Activated CD8-positive, alpha-beta T cell treated with anti-CD3 and anti-CD28 coated beads, Interleukin-2, amount 10 ng/mL, durations not matched to agents 7 days and 5 days (primary cell): ENCODE results near the gene HSPB6. TPM values are rescaled to one million over a fixed set of nuclear protein-coding genes. Genes with fewer than 3 reads are reported as not detected.

Experiments used
- ATAC-seq: fragments of 150-1000 bp; cut with Tn5 transposase; one replicate; pipeline ENCODE4 v1.10.0; 2021; ENCODE audit warnings: moderate library complexity
- CTCF ChIA-PET: fragments of 350-600 bp; sonication (Branson Sonifier 250); formaldehyde crosslinking; loops from one replicate; lab custom pipeline; 2021; ENCODE audit warnings: antibody characterized with exemption; lab: Charles Lee
- POLR2A ChIA-PET: fragments of 350-600 bp; sonication (Branson Sonifier 250); formaldehyde crosslinking; loops from one replicate; lab custom pipeline; 2021; ENCODE audit warnings: antibody characterized with exemption; lab: Charles Lee
- DNase-seq: peaks from one replicate; pipeline ENCODE4 v3.0.0-alpha.2; 2020
- H3K27ac Mint-ChIP-seq: one replicate; pipeline ENCODE4 v1.8.0; 2021; ENCODE audit warnings: mild to moderate bottlenecking, mixed read lengths
- H3K27me3 Mint-ChIP-seq: one replicate; pipeline ENCODE4 v1.8.0; 2021; ENCODE audit warnings: low read depth, mixed read lengths
- H3K36me3 Mint-ChIP-seq: one replicate; pipeline ENCODE4 v1.8.0; 2021; ENCODE audit warnings: low read depth, mixed read lengths
- H3K4me1 Mint-ChIP-seq: one replicate; pipeline ENCODE4 v1.8.0; 2021; ENCODE audit warnings: low read depth, mixed read lengths
- H3K4me3 Mint-ChIP-seq: one replicate; pipeline ENCODE4 v1.8.0; 2021; ENCODE audit warnings: mild to moderate bottlenecking, mixed read lengths
- H3K9me3 Mint-ChIP-seq: one replicate; pipeline ENCODE4 v1.8.0; 2022; ENCODE audit warnings: mixed read lengths; ENCODE audit not compliant: insufficient read depth
- total RNA-seq, 2 experiments: library from RNA; stranded (reverse); gene quantifications; one replicate each; pipeline ENCODE4 v1.2.3, GENCODE V29; 2021

HSPB6 gene
- total RNA-seq, 2 experiments from 2014 or later = 0.65 TPM; not detected in 1

DNA sequence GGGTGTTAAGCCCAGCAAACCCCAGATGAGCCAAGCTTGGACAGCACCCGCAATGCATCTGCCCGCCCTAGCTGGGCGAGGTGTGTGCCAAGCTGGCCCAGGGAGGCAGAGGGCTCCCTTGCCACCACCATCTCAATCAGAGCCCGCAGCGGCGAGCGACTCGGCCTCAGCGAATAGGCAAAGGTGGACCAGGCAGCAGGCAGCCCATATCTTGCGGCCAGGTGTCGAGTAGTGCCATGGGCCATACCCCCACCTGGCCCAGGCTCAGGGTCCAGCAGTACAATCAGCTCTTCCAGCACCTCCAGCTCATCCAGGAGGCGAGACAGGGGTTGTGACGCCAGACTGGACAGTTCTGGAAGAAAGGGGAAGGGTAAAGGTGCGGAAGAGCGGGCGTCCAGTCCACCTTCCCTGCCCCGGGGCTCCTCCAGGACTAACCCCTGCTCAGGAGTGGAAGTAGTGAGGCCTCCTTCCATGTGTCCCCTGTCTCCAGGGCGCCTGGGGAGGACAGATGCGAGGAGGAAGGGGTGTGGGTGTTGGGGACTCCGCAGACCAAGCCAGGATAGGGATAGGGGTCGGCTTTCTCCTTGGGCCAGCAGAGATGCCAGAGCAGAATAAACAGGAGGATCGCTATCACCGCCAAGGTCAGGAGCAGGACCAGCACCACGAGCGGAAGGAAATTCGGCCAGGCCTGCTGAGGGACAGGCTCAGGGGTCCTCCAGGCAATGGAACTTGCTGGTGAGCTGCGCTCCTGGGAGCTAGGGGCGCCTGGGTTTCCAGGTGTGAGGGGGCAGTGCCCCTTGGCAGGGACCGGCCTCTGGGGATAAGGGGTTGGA, 17.3 kb downstream of the HSPB6 start:
- H3K4me1 Mint-ChIP-seq = peaks cover 46% of the 10 kb centered on the region
- peak overlapping the region; percentile 90 for H3K4me3 Mint-ChIP-seq
- peaks cover 47% of the 10 kb centered on the region for H3K36me3 Mint-ChIP-seq
- no peaks in the 10 kb centered on the region for H3K27me3 Mint-ChIP-seq
- CTCF ChIA-PET = interaction anchor here (0.9 to 1.7 kb wide), 7 partner anchors 11 to 191 kb away, joined by 3 to 10 read pairs (median 7); no protein-coding TSS in a partner anchor
- DNase-seq (no peak), ATAC-seq (no peak)
- no peak overlapping the region for H3K27ac Mint-ChIP-seq
- POLR2A ChIA-PET = interaction anchor here (1.2 to 4.3 kb wide), 5 partner anchors 11 to 27 kb away, joined by 3 to 14 read pairs (median 5); partner anchors contain the start of gene KMT2B
- H3K9me3 Mint-ChIP-seq = no peaks in the 10 kb centered on the region

DNA sequence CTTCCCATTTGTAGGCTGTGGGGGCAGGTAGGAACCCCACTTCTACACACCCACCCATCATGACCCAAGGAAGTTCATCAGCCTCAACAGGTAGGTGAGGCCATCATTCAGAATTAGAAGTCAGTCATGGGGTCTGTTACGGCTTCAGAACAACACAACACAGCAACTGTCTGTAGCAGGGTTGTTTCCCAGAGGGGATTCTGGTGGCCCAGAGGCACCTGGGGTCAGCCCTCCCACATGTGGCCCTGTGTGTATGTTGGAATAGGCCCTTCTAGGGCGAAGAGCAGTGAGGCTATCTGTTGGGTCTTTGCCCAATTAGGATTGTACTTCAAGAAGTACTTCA, 18.0 kb downstream of the HSPB6 start:
- peak overlapping the region; percentile 46 for H3K27ac Mint-ChIP-seq
- H3K9me3 Mint-ChIP-seq = no peaks in the 10 kb centered on the region
- ChIA-PET POLR2A (no interaction called here), CTCF (interaction anchor here (2.4 kb wide), 1 partner anchor 43 kb away, joined by 18 read pairs; no protein-coding TSS in a partner anchor)
- H3K27me3 Mint-ChIP-seq = no peaks in the 10 kb centered on the region
- H3K4me1 Mint-ChIP-seq = peaks cover 40% of the 10 kb centered on the region
- peak overlapping the region; percentile 25 for H3K4me3 Mint-ChIP-seq
- DNase-seq (no peak), ATAC-seq (no peak)
- peaks cover 53% of the 10 kb centered on the region for H3K36me3 Mint-ChIP-seq

DNA sequence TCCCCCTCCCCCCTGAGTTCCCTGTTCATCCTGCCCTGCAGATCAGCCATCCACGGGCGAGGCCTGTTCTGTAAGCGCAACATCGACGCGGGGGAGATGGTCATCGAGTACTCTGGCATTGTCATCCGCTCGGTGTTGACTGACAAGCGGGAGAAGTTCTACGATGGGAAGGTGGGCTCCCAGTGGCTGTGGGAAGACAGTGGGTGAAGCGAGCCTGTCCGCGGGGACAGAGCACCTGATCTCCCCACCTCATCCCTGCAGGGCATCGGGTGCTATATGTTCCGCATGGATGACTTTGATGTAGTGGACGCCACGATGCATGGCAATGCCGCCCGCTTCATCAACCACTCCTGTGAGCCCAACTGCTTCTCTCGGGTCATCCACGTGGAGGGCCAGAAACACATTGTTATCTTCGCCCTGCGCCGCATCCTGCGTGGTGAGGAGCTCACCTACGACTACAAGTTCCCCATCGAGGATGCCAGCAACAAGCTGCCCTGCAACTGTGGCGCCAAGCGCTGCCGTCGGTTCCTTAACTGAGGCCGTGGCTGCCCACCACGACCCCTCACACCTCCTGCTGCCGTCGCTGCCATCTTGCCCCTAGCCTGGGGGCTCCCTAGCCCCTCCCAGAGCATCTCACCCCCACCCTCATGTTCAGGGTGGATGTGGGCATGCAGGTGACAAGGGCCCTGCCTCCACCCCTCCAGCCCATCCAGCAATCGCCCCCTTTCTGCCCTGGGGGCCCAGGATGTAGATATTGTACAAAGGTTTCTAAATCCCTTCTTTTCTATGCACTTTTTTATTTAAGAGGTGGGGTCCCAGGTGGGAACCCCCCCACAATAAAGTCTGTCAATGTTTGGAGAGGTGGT, 18.6 kb downstream of the HSPB6 start:
- Mint-ChIP-seq H3K4me3 (no peak overlapping the region), H3K9me3 (no peaks in the 10 kb centered on the region), H3K36me3 (peaks cover 53% of the 10 kb centered on the region), H3K27ac (peak overlapping the region; percentile 46), H3K27me3 (no peaks in the 10 kb centered on the region), H3K4me1 (peaks cover 34% of the 10 kb centered on the region)
- no peak for ATAC-seq
- CTCF ChIA-PET = interaction anchor here (0.8 to 2.4 kb wide), 4 partner anchors 19 to 81 kb away, joined by 3 to 18 read pairs (median 6); no protein-coding TSS in a partner anchor
- POLR2A ChIA-PET = interaction anchor here (1.1 to 1.7 kb wide), 3 partner anchors 11 to 36 kb away, joined by 3 to 7 read pairs (median 4); no protein-coding TSS in a partner anchor
- no peak for DNase-seq

DNA sequence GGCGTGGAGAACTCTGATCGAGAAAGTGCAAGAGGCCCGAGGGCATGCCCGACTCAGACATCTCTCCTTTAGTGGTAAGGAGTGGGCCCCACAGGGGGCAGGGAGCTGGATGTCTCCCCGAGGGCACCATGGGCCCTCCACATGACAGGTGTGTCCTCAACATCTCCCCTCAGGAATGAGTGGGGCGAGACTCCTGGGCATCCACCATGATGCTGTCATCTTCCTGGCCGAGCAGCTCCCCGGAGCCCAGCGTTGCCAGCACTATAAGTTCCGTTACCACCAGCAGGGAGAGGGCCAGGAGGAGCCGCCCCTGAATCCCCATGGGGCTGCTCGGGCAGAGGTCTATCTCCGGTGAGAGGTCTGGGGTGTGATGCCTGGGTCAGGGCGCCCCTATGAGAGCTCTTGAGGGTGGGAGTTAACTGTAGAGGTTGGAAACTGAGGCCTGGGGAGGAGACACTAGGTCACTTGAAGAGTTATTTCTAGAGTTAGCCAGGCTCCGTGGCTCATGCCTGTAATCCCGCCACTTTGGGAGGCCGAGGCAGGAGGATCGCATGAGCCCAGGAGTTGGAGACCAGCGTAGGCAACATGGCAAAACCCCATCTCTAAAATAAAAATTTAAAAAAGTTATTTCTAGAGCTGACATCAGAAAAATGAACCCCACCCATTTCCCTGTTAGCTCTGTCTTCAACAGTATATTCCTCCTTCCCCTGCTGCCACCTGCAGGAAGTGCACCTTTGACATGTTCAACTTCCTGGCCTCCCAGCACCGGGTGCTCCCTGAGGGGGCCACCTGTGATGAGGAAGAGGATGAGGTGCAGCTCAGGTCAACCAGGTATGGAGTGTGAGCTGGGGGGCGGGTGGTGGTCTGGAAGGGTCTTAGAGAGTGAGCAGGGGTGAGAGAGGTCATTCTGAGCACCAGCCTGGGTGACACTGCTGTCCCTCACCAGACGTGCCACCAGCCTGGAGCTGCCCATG, 19.6 kb downstream of the HSPB6 start:
- Mint-ChIP-seq H3K27ac (peak overlapping the region; percentile 73), H3K4me1 (peaks cover 26% of the 10 kb centered on the region), H3K4me3 (no peak overlapping the region), H3K9me3 (no peaks in the 10 kb centered on the region), H3K36me3 (peaks cover 45% of the 10 kb centered on the region), H3K27me3 (no peaks in the 10 kb centered on the region)
- ChIA-PET POLR2A (interaction anchor here (1.0 to 1.7 kb wide), 4 partner anchors 10 to 35 kb away, joined by 3 to 7 read pairs (median 4); no protein-coding TSS in a partner anchor), CTCF (interaction anchor here (0.8 to 2.4 kb wide), 7 partner anchors 11 to 83 kb away, joined by 3 to 18 read pairs (median 4); partner anchors contain the start of gene LIN37)
- DNase-seq (peak; percentile 58), ATAC-seq (no peak)

DNA sequence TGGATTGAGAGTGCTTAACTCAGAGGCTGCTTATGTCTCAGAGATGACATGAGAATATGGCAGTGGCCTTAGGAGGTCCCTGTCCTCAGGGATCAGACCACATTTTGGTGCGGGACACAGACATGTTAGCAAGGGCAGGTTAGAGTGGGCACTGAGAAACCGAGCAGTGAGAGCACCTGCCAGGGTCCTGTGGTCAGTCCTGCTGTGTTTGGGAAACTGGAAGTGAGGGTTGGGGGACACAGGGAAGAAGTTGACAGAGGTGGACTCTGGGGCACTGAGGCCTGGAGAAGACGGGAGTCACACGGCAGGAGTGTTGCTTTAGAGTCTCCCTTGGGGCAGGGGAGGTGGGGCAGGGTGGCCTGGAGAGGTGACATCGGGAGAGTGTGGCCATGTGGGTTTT, 21.9 kb downstream of the HSPB6 start:
- peaks cover 19% of the 10 kb centered on the region for H3K4me1 Mint-ChIP-seq
- POLR2A ChIA-PET = no interaction called here
- H3K36me3 Mint-ChIP-seq = peaks cover 59% of the 10 kb centered on the region
- H3K27ac Mint-ChIP-seq = no peak overlapping the region
- H3K27me3 Mint-ChIP-seq = no peaks in the 10 kb centered on the region
- no peaks in the 10 kb centered on the region for H3K9me3 Mint-ChIP-seq
- DNase-seq = no peak
- no peak overlapping the region for H3K4me3 Mint-ChIP-seq
- no peak for ATAC-seq
- CTCF ChIA-PET = no interaction called here

DNA sequence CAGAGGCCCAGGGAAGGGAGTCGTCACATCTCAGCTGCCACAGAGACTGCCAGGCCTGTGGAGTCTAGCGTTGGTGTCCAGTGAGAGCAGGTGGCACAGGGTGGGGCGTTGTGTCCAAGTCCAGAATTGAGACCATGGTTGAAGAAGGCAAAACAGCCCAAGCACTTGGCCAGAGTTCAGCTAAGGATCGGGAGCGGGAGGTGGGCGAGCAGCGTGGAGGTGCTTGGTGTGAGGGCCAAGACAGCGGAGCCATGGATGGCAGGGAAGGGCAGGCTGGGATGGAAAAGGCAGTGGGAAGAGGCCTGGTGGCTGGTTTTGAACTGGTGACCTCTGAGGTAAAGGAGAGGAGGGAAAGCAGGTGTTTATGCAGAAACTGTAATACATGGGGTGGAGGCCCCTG, 22.6 kb downstream of the HSPB6 start:
- ATAC-seq (no peak), DNase-seq (no peak)
- Mint-ChIP-seq H3K27me3 (no peaks in the 10 kb centered on the region), H3K36me3 (peaks cover 65% of the 10 kb centered on the region), H3K4me3 (no peak overlapping the region), H3K27ac (peak overlapping the region; percentile 35), H3K9me3 (no peaks in the 10 kb centered on the region), H3K4me1 (peaks cover 15% of the 10 kb centered on the region)
- CTCF ChIA-PET = no interaction called here
- POLR2A ChIA-PET = interaction anchor here (0.6 kb wide), 1 partner anchor 46 kb away, joined by 3 read pairs; no protein-coding TSS in a partner anchor

DNA sequence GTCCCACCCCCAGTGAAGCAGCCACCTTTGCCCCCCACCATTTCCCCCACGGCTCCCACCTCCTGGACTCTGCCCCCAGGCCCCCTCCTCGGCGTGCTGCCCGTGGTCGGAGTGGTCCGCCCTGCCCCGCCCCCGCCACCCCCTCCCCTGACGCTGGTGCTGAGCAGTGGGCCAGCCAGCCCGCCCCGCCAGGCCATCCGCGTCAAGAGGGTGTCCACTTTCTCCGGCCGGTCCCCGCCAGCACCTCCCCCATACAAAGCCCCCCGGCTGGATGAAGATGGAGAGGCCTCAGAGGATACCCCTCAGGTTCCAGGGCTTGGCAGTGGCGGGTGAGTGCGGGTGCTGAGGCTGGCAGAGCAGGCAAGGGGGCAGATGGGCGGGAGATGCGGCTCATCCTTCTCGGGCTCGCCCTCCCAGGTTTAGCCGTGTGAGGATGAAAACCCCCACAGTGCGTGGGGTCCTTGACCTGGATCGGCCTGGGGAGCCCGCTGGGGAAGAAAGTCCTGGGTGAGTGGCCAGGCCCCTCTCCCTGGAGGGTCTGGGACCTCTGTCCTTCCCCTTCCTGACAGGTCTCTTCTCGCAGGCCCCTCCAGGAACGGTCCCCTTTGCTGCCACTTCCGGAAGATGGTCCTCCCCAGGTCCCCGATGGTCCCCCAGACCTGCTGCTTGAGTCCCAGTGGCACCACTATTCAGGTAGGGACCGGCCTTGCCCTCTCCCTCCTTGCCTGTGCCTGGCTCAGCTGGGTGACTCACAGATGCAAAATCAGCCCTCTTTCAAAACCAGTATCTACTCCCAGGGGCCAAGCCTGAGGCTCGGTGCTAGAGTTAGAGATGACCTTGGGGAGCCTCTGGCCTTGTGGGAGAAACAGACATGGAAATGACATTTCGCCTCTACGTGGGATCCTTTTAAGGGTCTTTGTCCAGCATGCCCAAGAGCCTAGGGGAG, 23.4 kb downstream of the HSPB6 start:
- POLR2A ChIA-PET = interaction anchor here (0.6 to 1.5 kb wide), 2 partner anchors 12 to 45 kb away, joined by 3 to 7 read pairs; partner anchors contain the start of genes PSENEN and U2AF1L4
- H3K27ac Mint-ChIP-seq = no peak overlapping the region
- CTCF ChIA-PET = no interaction called here
- no peaks in the 10 kb centered on the region for H3K9me3 Mint-ChIP-seq
- DNase-seq (no peak), ATAC-seq (no peak)
- peaks cover 64% of the 10 kb centered on the region for H3K36me3 Mint-ChIP-seq
- no peak overlapping the region for H3K4me3 Mint-ChIP-seq
- H3K27me3 Mint-ChIP-seq = no peaks in the 10 kb centered on the region
- peaks cover 13% of the 10 kb centered on the region for H3K4me1 Mint-ChIP-seq

DNA sequence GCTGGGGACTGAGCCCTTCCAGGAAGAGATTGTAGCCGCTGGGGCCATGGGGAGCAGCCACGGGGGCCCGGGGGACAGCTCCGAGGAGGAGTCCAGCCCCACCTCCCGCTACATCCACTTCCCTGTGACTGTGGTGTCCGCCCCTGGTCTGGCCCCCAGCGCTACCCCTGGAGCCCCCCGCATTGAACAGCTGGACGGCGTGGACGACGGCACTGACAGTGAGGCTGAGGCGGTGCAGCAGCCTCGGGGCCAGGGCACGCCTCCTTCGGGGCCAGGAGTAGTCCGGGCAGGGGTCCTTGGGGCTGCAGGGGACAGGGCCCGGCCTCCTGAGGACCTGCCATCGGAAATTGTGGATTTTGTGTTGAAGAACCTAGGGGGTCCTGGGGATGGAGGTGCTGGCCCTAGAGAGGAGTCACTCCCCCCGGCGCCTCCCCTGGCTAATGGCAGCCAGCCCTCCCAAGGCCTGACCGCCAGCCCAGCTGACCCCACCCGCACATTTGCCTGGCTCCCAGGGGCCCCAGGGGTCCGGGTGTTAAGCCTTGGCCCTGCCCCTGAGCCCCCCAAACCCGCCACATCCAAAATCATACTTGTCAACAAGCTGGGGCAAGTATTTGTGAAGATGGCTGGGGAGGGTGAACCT, 24.2 kb downstream of the HSPB6 start:
- Mint-ChIP-seq H3K4me1 (peaks cover 13% of the 10 kb centered on the region), H3K9me3 (no peaks in the 10 kb centered on the region), H3K4me3 (no peak overlapping the region), H3K36me3 (peaks cover 64% of the 10 kb centered on the region), H3K27ac (no peak overlapping the region), H3K27me3 (no peaks in the 10 kb centered on the region)
- no peak for DNase-seq
- ATAC-seq = no peak
- CTCF ChIA-PET = no interaction called here
- POLR2A ChIA-PET = interaction anchor here (0.6 to 1.5 kb wide), 2 partner anchors 12 to 40 kb away, joined by 3 to 7 read pairs; partner anchors contain the start of genes PSENEN and U2AF1L4

DNA sequence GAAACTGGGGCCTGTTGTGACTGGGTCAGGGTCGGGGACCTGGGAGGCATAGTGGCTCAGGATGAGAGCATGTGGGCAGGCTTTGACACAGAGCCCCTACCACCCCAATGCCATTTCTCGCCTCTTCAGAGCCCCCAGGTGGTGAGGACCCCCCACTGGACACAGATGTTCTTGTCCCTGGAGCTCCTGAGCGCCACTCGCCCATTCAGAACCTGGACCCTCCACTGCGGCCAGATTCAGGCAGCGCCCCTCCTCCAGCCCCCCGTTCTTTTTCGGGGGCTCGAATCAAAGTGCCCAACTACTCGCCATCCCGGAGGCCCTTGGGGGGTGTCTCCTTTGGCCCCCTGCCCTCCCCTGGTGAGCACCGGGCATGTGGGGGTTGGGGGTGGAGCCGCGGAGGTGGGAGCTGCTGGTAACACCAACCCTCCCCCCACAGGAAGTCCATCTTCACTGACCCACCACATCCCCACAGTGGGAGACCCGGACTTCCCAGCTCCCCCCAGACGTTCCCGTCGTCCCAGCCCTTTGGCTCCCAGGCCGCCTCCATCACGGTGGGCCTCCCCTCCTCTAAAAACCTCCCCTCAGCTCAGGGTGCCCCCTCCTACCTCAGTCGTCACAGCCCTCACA, 24.9 kb downstream of the HSPB6 start:
- Mint-ChIP-seq H3K27ac (no peak overlapping the region), H3K4me3 (no peak overlapping the region), H3K9me3 (no peaks in the 10 kb centered on the region), H3K4me1 (peaks cover 6% of the 10 kb centered on the region), H3K36me3 (peaks cover 63% of the 10 kb centered on the region), H3K27me3 (no peaks in the 10 kb centered on the region)
- ChIA-PET CTCF (no interaction called here), POLR2A (interaction anchor here (0.6 to 1.5 kb wide), 2 partner anchors 13 to 41 kb away, joined by 3 to 7 read pairs; partner anchors contain the start of genes PSENEN and U2AF1L4)
- DNase-seq = no peak
- no peak for ATAC-seq
